HEK293 (cell line): ENCODE measurements around the gene NCK1.
A peak's percentile ranks its signal among the peaks of the same experiment; 100 is the strongest.
"Not testable (repeated sequence)": the region's sequence is repeated elsewhere in the genome, so short reads cannot be mapped to it uniquely, and the experiment has no call there.

Source experiments
- CTCF ChIA-PET: fragments of 350-600 bp; formaldehyde crosslinking; extraction: SDS; loops from one replicate; lab custom pipeline; 2021; ENCODE audit warnings: antibody characterized with exemption; lab: Yijun Ruan, JAX
- POLR2A ChIA-PET: fragments of 300-600 bp; formaldehyde crosslinking; extraction: SDS; loops from one replicate; lab custom pipeline; 2020; ENCODE audit warnings: antibody characterized with exemption, inconsistent platforms; lab: Yijun Ruan, JAX
- H3K27ac ChIP-seq: fragments of 200-500 bp; sonication (Bioruptor generic); 2 replicates; pipeline ENCODE4 v1.5.1; 2014; ENCODE audit warnings: low read depth, low read length, control low read depth, inconsistent platforms; ENCODE audit errors: extremely low read depth
- H3K36me3 ChIP-seq, 2 experiments: fragments of 200-500 bp in 1 of 2; sonication (Bioruptor generic) in 1 of 2; 1 replicate in 1 of 2; 2 replicates in 1 of 2; pipeline ENCODE4 v1.5.1; 2014 to 2017; ENCODE audit warnings: inconsistent platforms in 2 of 2, low read length in 2 of 2; ENCODE audit not compliant: control insufficient read depth in 2 of 2, insufficient read depth in 1 of 2
- H3K4me1 ChIP-seq: fragments of 200-500 bp; sonication (Bioruptor generic); 2 replicates; pipeline ENCODE4 v1.5.1; 2014; ENCODE audit warnings: mild to moderate bottlenecking, low read length, inconsistent platforms; ENCODE audit not compliant: control insufficient read depth, insufficient read depth
- H3K4me3 ChIP-seq: 2 replicates; pipeline ENCODE4 v1.5.1; 2011; ENCODE audit warnings: low read depth, mild to moderate bottlenecking, control low read depth, low read length, moderate library complexity
- H3K9me3 ChIP-seq: fragments of 200-500 bp; sonication (Bioruptor generic); 2 replicates; pipeline ENCODE4 v1.5.1; 2014; ENCODE audit warnings: low read depth, low read length, inconsistent platforms; ENCODE audit not compliant: control insufficient read depth, insufficient read depth
- BCL11A ChIP-seq: fragments of 450-650 bp; formaldehyde crosslinking; IDR thresholded peaks from 2 replicates; pipeline ENCODE4 v1.5.1; 2016; ENCODE audit warnings: low read depth, missing biosample characterization, missing genetic modification characterization
- KLF10 ChIP-seq: fragments of 450-650 bp; IDR thresholded peaks from 2 replicates; pipeline ENCODE4 v1.5.1; 2018; ENCODE audit warnings: missing biosample characterization, mild to moderate bottlenecking, missing genetic modification characterization
- SCRT2 ChIP-seq: fragments of 450-650 bp; formaldehyde crosslinking; IDR thresholded peaks from 2 replicates; pipeline ENCODE4 v1.5.1; 2016; ENCODE audit warnings: missing biosample characterization, missing genetic modification characterization
- ZNF132 ChIP-seq: fragments of 450-650 bp; formaldehyde crosslinking; IDR thresholded peaks from 2 replicates; pipeline ENCODE4 v1.5.1; 2017; ENCODE audit warnings: missing biosample characterization, missing genetic modification characterization, borderline replicate concordance
- ZNF202 ChIP-seq: fragments of 450-650 bp; formaldehyde crosslinking; IDR thresholded peaks from 2 replicates; pipeline ENCODE4 v1.5.1; 2016; ENCODE audit warnings: missing biosample characterization, missing genetic modification characterization, borderline replicate concordance
- ZNF214 ChIP-seq: fragments of 450-650 bp; formaldehyde crosslinking; IDR thresholded peaks from 2 replicates; pipeline ENCODE4 v1.5.1; 2017; ENCODE audit warnings: missing biosample characterization, mild to moderate bottlenecking, missing genetic modification characterization, borderline replicate concordance
- ZNF239 ChIP-seq: fragments of 450-650 bp; formaldehyde crosslinking; IDR thresholded peaks from 2 replicates; pipeline ENCODE4 v1.5.1; 2016; ENCODE audit warnings: missing biosample characterization, missing genetic modification characterization
- ZNF366 ChIP-seq: fragments of 450-650 bp; formaldehyde crosslinking; conservative IDR thresholded peaks from 2 replicates; pipeline ENCODE4 v1.5.1; 2016; ENCODE audit warnings: missing biosample characterization, missing genetic modification characterization
- ZNF37A ChIP-seq: fragments of 450-650 bp; IDR thresholded peaks from 2 replicates; pipeline ENCODE4 v1.5.1; 2018; ENCODE audit warnings: missing biosample characterization, missing genetic modification characterization
- ZNF394 ChIP-seq: fragments of 450-650 bp; formaldehyde crosslinking; IDR thresholded peaks from 2 replicates; pipeline ENCODE4 v1.5.1; 2016; ENCODE audit warnings: missing biosample characterization, missing genetic modification characterization, mild to moderate bottlenecking, moderate library complexity, borderline replicate concordance
- ZNF404 ChIP-seq: fragments of 450-650 bp; formaldehyde crosslinking; IDR thresholded peaks from 2 replicates; pipeline ENCODE4 v1.5.1; 2017; ENCODE audit warnings: missing biosample characterization, missing genetic modification characterization
- ZNF416 ChIP-seq: fragments of 450-650 bp; formaldehyde crosslinking; IDR thresholded peaks from 2 replicates; pipeline ENCODE4 v1.5.1; 2016; ENCODE audit warnings: missing biosample characterization, missing genetic modification characterization
- ZNF549 ChIP-seq: fragments of 450-650 bp; IDR thresholded peaks from 2 replicates; pipeline ENCODE4 v1.5.1; 2018; ENCODE audit warnings: missing biosample characterization, missing genetic modification characterization, mild to moderate bottlenecking, inconsistent platforms, moderate library complexity
- ZNF623 ChIP-seq: fragments of 450-650 bp; formaldehyde crosslinking; IDR thresholded peaks from 2 replicates; pipeline ENCODE4 v1.5.1; 2016; ENCODE audit warnings: missing biosample characterization, missing genetic modification characterization
- TF ChIP-seq, protein P1 (sequence below): fragments of 450-650 bp; formaldehyde crosslinking; IDR thresholded peaks from 2 replicates; pipeline ENCODE4 v1.5.1; 2016; ENCODE audit warnings: missing biosample characterization, missing genetic modification characterization
- TF ChIP-seq, protein P2 (sequence below): fragments of 450-650 bp; formaldehyde crosslinking; IDR thresholded peaks from 2 replicates; pipeline ENCODE4 v1.5.1; 2016; ENCODE audit warnings: missing biosample characterization, missing genetic modification characterization
- TF ChIP-seq, protein P3 (sequence below): fragments of 450-650 bp; formaldehyde crosslinking; IDR thresholded peaks from 2 replicates; pipeline ENCODE4 v1.5.1; 2016; ENCODE audit warnings: missing biosample characterization, missing genetic modification characterization

Gene NCK1

DNA sequence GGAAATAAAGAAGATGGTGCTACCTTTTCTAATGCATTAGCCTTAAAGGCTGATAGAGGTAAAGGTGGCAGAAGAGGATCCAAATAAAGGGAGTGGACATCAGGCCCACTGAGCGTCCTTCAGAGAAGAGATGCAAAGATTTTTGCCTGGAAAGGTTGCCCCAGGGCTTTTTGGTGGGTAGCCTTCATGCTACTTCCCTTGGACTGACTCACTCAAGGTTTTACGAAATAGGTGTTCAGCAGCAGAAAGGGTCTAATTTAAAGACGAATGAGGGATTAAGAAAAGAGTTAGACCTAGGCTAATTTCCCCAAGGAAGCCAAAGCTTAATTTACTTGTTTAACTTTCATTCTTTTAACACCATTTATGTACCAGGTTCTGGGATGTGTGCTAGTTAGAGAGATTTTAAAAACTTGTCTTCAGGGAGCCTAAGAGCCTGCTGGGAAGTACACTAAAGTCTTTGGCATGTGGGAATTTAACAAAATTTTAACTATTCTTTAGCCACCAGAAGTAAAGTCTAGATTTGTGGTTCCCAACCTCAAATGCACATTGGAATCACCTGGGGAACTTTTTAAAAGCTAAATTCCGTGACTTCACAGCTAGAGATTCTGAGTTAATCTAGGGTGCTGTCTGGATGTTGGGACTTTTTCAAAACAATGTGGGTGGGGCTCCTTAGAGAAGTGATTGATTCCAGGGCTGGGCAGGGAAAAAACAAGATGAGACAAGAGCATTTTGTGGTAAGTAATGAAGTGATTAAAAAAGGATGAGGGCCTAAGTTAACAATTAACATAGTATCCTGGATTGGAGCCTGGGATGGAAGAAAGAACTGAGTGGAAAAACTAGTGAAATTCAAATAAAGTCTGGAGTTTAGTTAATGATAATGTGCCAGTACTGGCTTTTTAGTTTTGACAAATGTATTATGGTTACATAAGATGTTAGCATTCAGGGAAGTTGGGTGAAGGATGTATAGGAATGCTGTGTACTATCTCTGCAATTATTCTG is 99.1 kb downstream of the NCK1 start:
- POLR2A ChIA-PET = no interaction called here
- no peaks in the 10 kb centered on the region for H3K4me1 ChIP-seq
- CTCF ChIA-PET = interaction anchor here (0.8 kb wide), 1 partner anchor 119 kb away, joined by 3 read pairs; no protein-coding TSS in a partner anchor
- H3K4me3 ChIP-seq = no peak overlapping the region
- no peaks in the 10 kb centered on the region for H3K36me3 ChIP-seq
- no peak for TF ChIP-seq ZNF623 (tag by site-specific recombination)
- TF ChIP-seq, protein P1, sequence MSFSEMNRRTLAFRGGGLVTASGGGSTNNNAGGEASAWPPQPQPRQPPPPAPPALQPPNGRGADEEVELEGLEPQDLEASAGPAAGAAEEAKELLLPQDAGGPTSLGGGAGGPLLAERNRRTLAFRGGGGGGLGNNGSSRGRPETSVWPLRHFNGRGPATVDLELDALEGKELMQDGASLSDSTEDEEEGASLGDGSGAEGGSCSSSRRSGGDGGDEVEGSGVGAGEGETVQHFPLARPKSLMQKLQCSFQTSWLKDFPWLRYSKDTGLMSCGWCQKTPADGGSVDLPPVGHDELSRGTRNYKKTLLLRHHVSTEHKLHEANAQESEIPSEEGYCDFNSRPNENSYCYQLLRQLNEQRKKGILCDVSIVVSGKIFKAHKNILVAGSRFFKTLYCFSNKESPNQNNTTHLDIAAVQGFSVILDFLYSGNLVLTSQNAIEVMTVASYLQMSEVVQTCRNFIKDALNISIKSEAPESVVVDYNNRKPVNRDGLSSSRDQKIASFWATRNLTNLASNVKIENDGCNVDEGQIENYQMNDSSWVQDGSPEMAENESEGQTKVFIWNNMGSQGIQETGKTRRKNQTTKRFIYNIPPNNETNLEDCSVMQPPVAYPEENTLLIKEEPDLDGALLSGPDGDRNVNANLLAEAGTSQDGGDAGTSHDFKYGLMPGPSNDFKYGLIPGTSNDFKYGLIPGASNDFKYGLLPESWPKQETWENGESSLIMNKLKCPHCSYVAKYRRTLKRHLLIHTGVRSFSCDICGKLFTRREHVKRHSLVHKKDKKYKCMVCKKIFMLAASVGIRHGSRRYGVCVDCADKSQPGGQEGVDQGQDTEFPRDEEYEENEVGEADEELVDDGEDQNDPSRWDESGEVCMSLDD (tag by site-specific recombination) = no peak
- TF ChIP-seq ZNF394 = no peak
- TF ChIP-seq ZNF202 (tag by site-specific recombination) = no peak
- TF ChIP-seq ZNF416 (tag by site-specific recombination) = no peak
- H3K27ac ChIP-seq = no peak overlapping the region
- H3K9me3 ChIP-seq = no peaks in the 10 kb centered on the region

DNA sequence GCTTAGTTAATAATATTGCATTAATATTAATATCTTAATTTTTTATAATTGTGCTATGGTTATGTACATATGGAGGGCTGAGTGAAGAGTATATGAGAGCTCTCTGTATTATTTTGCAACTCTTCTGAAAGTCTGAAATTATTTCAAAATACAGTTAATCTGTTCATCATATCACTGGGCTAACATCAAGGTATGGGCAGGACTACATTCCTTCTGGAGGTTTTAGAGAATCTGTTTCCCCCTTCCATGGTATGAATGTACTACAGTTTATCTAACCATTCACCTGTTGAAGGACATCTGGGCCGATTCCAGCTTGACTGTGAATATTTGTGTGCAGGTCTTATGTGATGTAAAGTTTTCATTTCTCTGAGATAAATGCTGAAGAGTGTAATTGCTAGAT is 100.9 kb downstream of the NCK1 start:
- no peaks in the 10 kb centered on the region for H3K4me1 ChIP-seq
- no peak overlapping the region for H3K27ac ChIP-seq
- ChIA-PET CTCF (interaction anchor here (0.7 to 1.1 kb wide), 2 partner anchors 10 to 210 kb away, joined by 3 to 4 read pairs; no protein-coding TSS in a partner anchor), POLR2A (no interaction called here)
- no peaks in the 10 kb centered on the region for H3K9me3 ChIP-seq
- no peaks in the 10 kb centered on the region for H3K36me3 ChIP-seq
- TF ChIP-seq KLF10 (tag by site-specific recombination) = no peak
- TF ChIP-seq SCRT2 (tag by site-specific recombination) = peak; percentile 42; the same call in 1 of the 2 replicates
- H3K4me3 ChIP-seq = no peak overlapping the region

DNA sequence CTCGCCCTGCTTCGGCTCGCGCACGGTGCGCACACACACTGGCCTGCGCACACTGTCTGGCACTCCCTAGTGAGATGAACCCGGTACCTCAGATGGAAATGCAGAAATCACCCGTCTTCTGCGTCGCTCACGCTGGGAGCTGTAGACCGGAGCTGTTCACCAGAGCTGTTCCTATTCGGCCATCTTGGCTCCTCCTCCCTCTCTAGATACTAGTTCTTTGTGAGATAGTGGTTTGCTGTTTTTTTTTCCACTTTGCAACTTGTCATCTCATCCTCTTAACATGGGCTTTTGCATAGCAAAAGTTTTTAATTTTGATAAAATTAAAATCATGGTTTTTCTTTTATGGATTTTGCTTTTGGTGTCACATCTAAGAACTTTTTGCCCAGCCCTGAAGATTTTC is 107.5 kb downstream of the NCK1 start:
- POLR2A ChIA-PET = not testable (repeated sequence)

DNA sequence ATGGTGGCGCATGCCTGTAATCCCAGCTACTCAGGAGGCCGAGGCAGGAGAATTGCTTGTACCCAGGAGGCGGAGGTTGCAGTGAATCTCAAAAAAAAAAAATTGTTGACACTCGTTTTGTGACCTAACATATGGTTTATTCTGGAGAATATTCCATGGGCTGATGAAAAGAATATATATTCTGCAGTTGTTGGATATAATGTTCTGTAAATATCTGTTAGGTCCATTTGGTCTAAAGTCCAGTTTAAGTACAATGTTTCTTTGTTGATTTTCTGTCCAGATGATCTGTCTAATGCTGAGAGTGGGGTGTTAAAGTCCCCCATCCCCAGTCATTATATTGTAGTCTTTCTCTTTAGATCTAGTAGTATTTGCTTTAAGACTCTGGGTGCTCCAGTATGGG is 111.3 kb downstream of the NCK1 start:
- Histone ChIP-seq H3K27ac (no peak overlapping the region), H3K4me1 (no peaks in the 10 kb centered on the region), H3K36me3 (no peaks in the 10 kb centered on the region), H3K9me3 (no peaks in the 10 kb centered on the region), H3K4me3 (no peak overlapping the region)
- ChIA-PET POLR2A (no interaction called here), CTCF (no interaction called here)
- no peak for TF ChIP-seq ZNF132
- TF ChIP-seq, protein P2, sequence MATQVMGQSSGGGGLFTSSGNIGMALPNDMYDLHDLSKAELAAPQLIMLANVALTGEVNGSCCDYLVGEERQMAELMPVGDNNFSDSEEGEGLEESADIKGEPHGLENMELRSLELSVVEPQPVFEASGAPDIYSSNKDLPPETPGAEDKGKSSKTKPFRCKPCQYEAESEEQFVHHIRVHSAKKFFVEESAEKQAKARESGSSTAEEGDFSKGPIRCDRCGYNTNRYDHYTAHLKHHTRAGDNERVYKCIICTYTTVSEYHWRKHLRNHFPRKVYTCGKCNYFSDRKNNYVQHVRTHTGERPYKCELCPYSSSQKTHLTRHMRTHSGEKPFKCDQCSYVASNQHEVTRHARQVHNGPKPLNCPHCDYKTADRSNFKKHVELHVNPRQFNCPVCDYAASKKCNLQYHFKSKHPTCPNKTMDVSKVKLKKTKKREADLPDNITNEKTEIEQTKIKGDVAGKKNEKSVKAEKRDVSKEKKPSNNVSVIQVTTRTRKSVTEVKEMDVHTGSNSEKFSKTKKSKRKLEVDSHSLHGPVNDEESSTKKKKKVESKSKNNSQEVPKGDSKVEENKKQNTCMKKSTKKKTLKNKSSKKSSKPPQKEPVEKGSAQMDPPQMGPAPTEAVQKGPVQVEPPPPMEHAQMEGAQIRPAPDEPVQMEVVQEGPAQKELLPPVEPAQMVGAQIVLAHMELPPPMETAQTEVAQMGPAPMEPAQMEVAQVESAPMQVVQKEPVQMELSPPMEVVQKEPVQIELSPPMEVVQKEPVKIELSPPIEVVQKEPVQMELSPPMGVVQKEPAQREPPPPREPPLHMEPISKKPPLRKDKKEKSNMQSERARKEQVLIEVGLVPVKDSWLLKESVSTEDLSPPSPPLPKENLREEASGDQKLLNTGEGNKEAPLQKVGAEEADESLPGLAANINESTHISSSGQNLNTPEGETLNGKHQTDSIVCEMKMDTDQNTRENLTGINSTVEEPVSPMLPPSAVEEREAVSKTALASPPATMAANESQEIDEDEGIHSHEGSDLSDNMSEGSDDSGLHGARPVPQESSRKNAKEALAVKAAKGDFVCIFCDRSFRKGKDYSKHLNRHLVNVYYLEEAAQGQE = no peak
- TF ChIP-seq ZNF239 = no peak
- TF ChIP-seq, protein P3, sequence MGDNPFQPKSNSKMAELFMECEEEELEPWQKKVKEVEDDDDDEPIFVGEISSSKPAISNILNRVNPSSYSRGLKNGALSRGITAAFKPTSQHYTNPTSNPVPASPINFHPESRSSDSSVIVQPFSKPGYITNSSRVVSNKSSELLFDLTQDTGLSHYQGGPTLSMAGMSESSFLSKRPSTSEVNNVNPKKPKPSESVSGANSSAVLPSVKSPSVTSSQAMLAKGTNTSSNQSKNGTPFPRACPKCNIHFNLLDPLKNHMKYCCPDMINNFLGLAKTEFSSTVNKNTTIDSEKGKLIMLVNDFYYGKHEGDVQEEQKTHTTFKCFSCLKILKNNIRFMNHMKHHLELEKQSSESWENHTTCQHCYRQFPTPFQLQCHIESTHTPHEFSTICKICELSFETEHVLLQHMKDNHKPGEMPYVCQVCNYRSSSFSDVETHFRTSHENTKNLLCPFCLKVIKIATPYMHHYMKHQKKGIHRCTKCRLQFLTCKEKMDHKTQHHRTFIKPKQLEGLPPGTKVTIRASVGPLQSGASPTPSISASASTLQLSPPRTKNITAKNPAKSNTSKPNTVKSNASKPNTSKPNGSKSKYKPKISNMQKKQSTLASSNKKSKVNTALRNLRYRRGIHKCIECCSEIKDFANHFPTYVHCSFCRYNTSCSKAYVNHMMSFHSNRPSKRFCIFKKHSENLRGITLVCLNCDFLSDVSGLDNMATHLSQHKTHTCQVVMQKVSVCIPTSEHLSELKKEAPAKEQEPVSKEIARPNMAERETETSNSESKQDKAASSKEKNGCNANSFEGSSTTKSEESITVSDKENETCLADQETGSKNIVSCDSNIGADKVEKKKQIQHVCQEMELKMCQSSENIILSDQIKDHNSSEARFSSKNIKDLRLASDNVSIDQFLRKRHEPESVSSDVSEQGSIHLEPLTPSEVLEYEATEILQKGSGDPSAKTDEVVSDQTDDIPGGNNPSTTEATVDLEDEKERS = no peak
- no peak for TF ChIP-seq ZNF549 (tag by site-specific recombination)
- no peak for TF ChIP-seq ZNF214 (tag by site-specific recombination)
- TF ChIP-seq ZNF404 (tag by site-specific recombination) = no peak
- no peak for TF ChIP-seq ZNF37A (tag by site-specific recombination)
- no peak for TF ChIP-seq ZNF366
- TF ChIP-seq BCL11A (tag by site-specific recombination) = no peak

More for the DNA sequence above, 107.5 kb downstream of the NCK1 start:
- H3K4me3 ChIP-seq, H3K27ac ChIP-seq, H3K9me3 ChIP-seq, H3K36me3 ChIP-seq, H3K4me1 ChIP-seq, CTCF ChIA-PET: not testable (repeated sequence)
